Activated naive CD8-positive, alpha-beta T cell treated with anti-CD3 and anti-CD28 coated beads for 36 hours (primary cell): ENCODE data around the gene LIN37. TPM values are rescaled to one million over a fixed set of nuclear protein-coding genes. Genes with fewer than 3 reads are reported as not detected.
A peak's percentile ranks its signal among the peaks of the same experiment; 100 is the strongest.
"Not testable (repeated sequence)": the region's sequence is repeated elsewhere in the genome, so short reads cannot be mapped to it uniquely, and the experiment has no call there.

Experiments
- DNase-seq: peaks from one replicate; pipeline ENCODE4 v3.0.0; 2021
- H3K27ac Mint-ChIP-seq: one replicate; pipeline ENCODE4 v1.8.0; 2022; ENCODE audit warnings: mild to moderate bottlenecking, moderate library complexity, mixed read lengths
- H3K27me3 Mint-ChIP-seq: one replicate; pipeline ENCODE4 v1.8.0; 2022; ENCODE audit warnings: mild to moderate bottlenecking, mixed read lengths
- H3K36me3 Mint-ChIP-seq: one replicate; pipeline ENCODE4 v1.8.0; 2021; ENCODE audit warnings: mild to moderate bottlenecking, mixed read lengths
- H3K4me1 Mint-ChIP-seq: one replicate; pipeline ENCODE4 v1.8.0; 2021; ENCODE audit warnings: mixed read lengths
- H3K4me3 Mint-ChIP-seq: one replicate; pipeline ENCODE4 v1.8.0; 2022; ENCODE audit warnings: mild to moderate bottlenecking, moderate library complexity, mixed read lengths
- H3K9me3 Mint-ChIP-seq: one replicate; pipeline ENCODE4 v1.8.0; 2022; ENCODE audit warnings: mixed read lengths
- total RNA-seq, 2 experiments: library from RNA; stranded (reverse); gene quantifications; one replicate each; pipeline ENCODE4 v1.2.3, GENCODE V29; 2021

Gene LIN37
- total RNA-seq, 2 experiments from 2014 or later, result 5.1 to 7.0 TPM

DNA sequence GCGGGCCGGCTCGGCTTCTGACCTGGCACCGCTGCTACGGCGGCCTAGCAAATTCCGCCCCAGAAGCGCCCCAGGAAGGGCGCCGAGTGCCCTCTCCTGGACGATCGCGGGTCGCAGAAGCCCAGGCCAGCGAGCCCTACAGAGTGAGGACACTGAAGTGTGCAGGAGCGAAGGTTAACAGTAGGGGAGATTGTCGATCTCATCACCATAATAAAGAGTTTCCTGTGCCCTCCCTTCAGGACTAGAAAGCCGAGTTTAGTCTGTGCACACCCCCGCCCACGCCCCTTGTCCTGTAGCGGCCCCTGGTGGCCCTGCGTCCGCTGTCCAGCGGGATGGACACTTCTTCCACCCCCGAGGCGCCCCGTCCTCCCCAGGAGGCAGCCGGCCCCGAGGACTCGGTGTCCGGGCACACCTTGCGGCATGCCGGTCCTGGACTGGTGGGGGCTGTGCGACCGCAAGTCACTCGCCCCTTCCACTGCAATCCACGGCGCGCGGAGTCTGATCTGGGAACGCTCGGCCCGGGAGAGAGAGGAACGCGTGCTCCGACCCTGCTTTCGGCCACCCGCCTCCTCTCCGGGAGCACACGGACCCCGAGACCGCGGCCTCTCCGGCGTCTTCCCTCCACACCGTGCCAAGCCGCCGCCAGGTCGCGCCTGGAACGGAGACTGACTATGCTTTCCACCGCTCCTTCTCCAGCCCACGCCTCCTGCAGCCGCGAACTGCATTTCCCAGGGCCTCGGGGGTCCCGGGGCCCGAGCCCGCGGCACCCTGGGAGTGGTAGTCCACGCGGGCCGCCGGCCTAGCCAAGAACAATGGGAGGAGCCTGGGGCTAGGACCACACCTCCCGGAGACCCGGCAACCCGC, 31.3 kb upstream of the LIN37 start:
- Mint-ChIP-seq H3K4me1 (peaks cover 41% of the 10 kb centered on the region), H3K36me3 (peaks cover 67% of the 10 kb centered on the region), H3K4me3 (peak overlapping the region; percentile 93), H3K9me3 (no peaks in the 10 kb centered on the region), H3K27ac (peak overlapping the region; percentile 98), H3K27me3 (peaks cover 16% of the 10 kb centered on the region)
- peak; percentile 99 for DNase-seq

- Mint-ChIP-seq H3K36me3 (peaks cover 70% of the 10 kb centered on the region), H3K9me3 (no peaks in the 10 kb centered on the region), H3K27ac (peak within 1 kb of the TSS; percentile 98), H3K4me3 (peak within 1 kb of the TSS; percentile 93), H3K27me3 (peaks cover 16% of the 10 kb centered on the region), H3K4me1 (peaks cover 37% of the 10 kb centered on the region)
- no peak for DNase-seq
Observed at GRCh38 chr19:35717665-35718344, 30.6 kb upstream of the LIN37 start, which contains the start of gene KMT2B. TSS of gene KMT2B (plus strand) at chr19:35718003. CDS start at chr19:35718019, 16 bp downstream.

- Mint-ChIP-seq H3K4me1 (peaks cover 37% of the 10 kb centered on the region), H3K4me3 (peak overlapping the region; percentile 93), H3K27ac (peak overlapping the region; percentile 94), H3K9me3 (no peaks in the 10 kb centered on the region), H3K36me3 (peaks cover 72% of the 10 kb centered on the region), H3K27me3 (peaks cover 16% of the 10 kb centered on the region)
- DNase-seq, result peak; percentile 79
Observed at GRCh38 chr19:35718345-35719041, 29.9 kb upstream of the LIN37 start.

DNA sequence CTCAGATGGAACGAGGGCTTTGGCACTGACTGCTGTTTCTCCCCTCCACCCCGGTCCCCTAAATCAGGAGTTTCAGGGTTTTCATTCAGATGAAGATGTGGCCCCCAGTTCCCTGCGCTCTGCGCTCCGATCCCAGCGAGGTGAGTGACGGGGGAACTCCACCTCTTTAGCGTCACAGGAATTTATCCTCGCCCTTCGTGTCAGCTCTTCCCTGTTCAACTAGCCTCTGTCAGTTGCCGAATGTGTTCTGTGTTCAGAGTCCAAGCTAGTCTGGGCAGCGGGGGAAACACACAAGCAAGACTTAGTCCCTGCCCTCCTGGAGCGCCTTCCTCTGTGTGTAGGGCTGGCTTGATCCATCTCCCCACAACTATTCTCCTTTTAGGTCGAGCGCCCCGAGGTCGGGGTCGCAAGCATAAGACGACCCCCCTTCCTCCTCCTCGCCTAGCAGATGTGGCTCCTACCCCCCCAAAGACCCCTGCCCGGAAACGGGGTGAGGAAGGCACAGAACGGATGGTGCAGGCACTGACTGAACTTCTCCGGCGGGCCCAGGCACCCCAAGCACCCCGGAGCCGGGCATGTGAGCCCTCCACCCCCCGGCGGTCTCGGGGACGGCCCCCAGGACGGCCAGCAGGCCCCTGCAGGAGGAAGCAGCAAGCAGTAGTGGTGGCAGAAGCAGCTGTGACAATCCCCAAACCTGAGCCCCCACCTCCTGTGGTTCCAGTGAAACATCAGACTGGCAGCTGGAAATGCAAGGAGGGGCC, 28.8 kb upstream of the LIN37 start:
- no peak for DNase-seq
- peaks cover 16% of the 10 kb centered on the region for H3K27me3 Mint-ChIP-seq
- H3K4me1 Mint-ChIP-seq, result peaks cover 33% of the 10 kb centered on the region
- H3K9me3 Mint-ChIP-seq, result no peaks in the 10 kb centered on the region
- peak overlapping the region; percentile 93 for H3K4me3 Mint-ChIP-seq
- H3K36me3 Mint-ChIP-seq, result peaks cover 66% of the 10 kb centered on the region
- H3K27ac Mint-ChIP-seq, result peak overlapping the region; percentile 94

DNA sequence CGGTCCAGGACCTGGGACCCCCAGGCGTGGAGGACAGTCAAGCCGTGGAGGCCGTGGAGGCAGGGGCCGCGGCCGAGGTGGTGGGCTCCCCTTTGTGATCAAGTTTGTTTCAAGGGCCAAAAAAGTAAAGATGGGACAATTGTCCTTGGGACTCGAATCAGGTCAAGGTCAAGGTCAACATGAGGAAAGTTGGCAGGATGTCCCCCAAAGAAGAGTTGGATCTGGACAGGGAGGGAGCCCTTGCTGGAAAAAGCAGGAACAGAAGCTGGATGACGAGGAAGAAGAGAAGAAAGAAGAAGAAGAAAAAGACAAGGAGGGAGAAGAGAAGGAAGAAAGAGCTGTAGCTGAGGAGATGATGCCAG, 28.2 kb upstream of the LIN37 start:
- peak overlapping the region; percentile 74 for H3K27ac Mint-ChIP-seq
- no peak for DNase-seq
- peak overlapping the region; percentile 93 for H3K4me3 Mint-ChIP-seq
- H3K9me3 Mint-ChIP-seq, result no peaks in the 10 kb centered on the region
- peaks cover 61% of the 10 kb centered on the region for H3K36me3 Mint-ChIP-seq
- peaks cover 30% of the 10 kb centered on the region for H3K4me1 Mint-ChIP-seq
- H3K27me3 Mint-ChIP-seq, result peaks cover 16% of the 10 kb centered on the region

DNA sequence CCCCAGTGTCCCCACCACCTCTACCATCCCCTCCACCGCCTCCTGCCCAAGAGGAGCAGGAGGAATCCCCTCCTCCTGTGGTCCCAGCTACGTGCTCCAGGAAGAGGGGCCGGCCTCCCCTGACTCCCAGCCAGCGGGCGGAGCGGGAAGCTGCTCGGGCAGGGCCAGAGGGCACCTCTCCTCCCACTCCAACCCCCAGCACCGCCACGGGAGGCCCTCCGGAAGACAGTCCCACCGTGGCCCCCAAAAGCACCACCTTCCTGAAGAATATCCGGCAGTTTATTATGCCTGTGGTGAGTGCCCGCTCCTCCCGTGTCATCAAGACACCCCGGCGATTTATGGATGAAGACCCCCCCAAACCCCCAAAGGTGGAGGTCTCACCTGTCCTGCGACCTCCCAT, 27.7 kb upstream of the LIN37 start:
- peaks cover 29% of the 10 kb centered on the region for H3K4me1 Mint-ChIP-seq
- H3K27me3 Mint-ChIP-seq, result peaks cover 16% of the 10 kb centered on the region
- H3K9me3 Mint-ChIP-seq, result no peaks in the 10 kb centered on the region
- DNase-seq, result no peak
- H3K27ac Mint-ChIP-seq, result peak overlapping the region; percentile 72
- H3K4me3 Mint-ChIP-seq, result no peak overlapping the region
- H3K36me3 Mint-ChIP-seq, result peaks cover 59% of the 10 kb centered on the region

GRCh38 chr19:35721374-35721773, 27.0 kb upstream of the LIN37 start:
- Mint-ChIP-seq H3K27ac (peak overlapping the region; percentile 56), H3K36me3 (peaks cover 56% of the 10 kb centered on the region), H3K4me1 (peaks cover 27% of the 10 kb centered on the region), H3K27me3 (peaks cover 16% of the 10 kb centered on the region), H3K4me3 (peak overlapping the region; percentile 55), H3K9me3 (no peaks in the 10 kb centered on the region)
- no peak for DNase-seq

- peaks cover 23% of the 10 kb centered on the region for H3K4me1 Mint-ChIP-seq
- H3K27me3 Mint-ChIP-seq, result peaks cover 12% of the 10 kb centered on the region
- peaks cover 48% of the 10 kb centered on the region for H3K36me3 Mint-ChIP-seq
- H3K9me3 Mint-ChIP-seq, result no peaks in the 10 kb centered on the region
- no peak overlapping the region for H3K4me3 Mint-ChIP-seq
- DNase-seq, result no peak
- H3K27ac Mint-ChIP-seq, result no peak overlapping the region
Observed at GRCh38 chr19:35722461-35722860, 25.9 kb upstream of the LIN37 start.

DNA sequence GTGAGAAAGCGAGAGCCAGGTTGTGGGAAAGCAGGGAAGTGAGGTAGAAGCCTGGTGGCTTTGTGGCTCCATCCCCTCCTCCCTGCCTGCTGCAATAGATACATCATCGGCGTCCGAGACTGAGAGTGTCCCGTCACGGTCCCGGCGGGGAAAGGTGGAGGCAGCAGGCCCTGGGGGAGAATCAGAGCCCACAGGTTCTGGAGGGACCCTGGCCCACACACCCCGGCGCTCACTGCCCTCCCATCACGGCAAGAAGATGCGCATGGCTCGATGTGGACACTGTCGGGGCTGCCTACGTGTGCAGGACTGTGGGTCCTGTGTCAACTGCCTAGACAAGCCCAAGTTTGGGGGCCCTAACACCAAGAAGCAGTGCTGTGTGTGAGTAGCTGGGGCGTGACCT, 25.5 kb upstream of the LIN37 start:
- DNase-seq, result no peak
- H3K27me3 Mint-ChIP-seq, result peaks cover 12% of the 10 kb centered on the region
- H3K9me3 Mint-ChIP-seq, result no peaks in the 10 kb centered on the region
- no peak overlapping the region for H3K4me3 Mint-ChIP-seq
- H3K36me3 Mint-ChIP-seq, result peaks cover 48% of the 10 kb centered on the region
- no peak overlapping the region for H3K27ac Mint-ChIP-seq
- H3K4me1 Mint-ChIP-seq, result peaks cover 23% of the 10 kb centered on the region

- no peak for DNase-seq
- Mint-ChIP-seq H3K27me3 (peaks cover 7% of the 10 kb centered on the region), H3K36me3 (peaks cover 48% of the 10 kb centered on the region), H3K4me3 (no peak overlapping the region), H3K4me1 (peaks cover 21% of the 10 kb centered on the region), H3K9me3 (no peaks in the 10 kb centered on the region), H3K27ac (peak overlapping the region; percentile 51)
Observed at GRCh38 chr19:35723671-35724070, 24.7 kb upstream of the LIN37 start.

DNA sequence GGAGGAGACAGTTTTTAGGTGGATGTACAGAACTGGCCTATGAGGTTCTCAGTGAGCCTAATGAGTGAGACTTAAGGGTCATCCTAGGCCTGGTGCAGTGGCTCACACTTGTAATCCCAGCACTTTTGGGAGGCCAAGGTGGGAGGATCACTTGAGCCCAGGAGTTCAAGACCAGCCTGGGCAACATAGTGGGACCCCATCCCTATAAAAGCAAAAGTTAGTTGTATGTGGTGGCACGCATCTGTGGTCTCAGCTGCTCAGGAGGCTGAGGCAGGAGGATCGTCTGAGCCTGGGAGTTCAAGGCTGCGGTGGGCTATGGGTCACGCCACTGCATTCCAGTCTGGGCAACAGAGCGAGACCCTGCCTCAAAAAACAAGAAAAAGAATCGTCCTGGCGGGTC, 24.2 kb upstream of the LIN37 start:
- not testable (repeated sequence) for H3K27me3 Mint-ChIP-seq, DNase-seq, H3K4me3 Mint-ChIP-seq, H3K9me3 Mint-ChIP-seq
- H3K27ac Mint-ChIP-seq, result peak overlapping the region; percentile 51
- peaks cover 17% of the 10 kb centered on the region for H3K4me1 Mint-ChIP-seq
- peaks cover 47% of the 10 kb centered on the region for H3K36me3 Mint-ChIP-seq

DNA sequence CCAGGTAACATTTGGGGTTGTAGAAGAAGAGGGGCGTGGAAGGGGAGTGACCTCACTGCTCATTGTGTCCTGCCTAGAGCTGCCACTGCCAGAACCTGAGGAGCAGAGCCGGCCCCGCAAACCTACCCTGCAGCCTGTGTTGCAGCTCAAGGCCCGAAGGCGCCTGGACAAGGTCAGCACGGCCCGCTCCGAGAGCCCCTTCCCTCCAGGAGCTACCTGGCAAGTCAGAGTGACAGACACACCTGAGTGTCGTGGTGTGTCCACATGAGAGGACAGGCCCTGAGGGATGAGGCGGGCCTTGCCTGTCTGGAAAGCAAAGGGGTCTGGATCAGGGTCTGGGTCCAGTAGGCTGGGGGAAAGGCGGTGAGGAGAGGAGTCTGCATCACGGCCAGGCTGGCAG, 23.8 kb upstream of the LIN37 start:
- Mint-ChIP-seq H3K4me3 (no peak overlapping the region), H3K27me3 (no peaks in the 10 kb centered on the region), H3K36me3 (peaks cover 43% of the 10 kb centered on the region), H3K9me3 (no peaks in the 10 kb centered on the region), H3K4me1 (peaks cover 13% of the 10 kb centered on the region), H3K27ac (no peak overlapping the region)
- DNase-seq, result no peak

GRCh38 chr19:35725216-35725861, 23.0 kb upstream of the LIN37 start:
- H3K4me3 Mint-ChIP-seq, result no peak overlapping the region
- no peaks in the 10 kb centered on the region for H3K9me3 Mint-ChIP-seq
- peaks cover 41% of the 10 kb centered on the region for H3K36me3 Mint-ChIP-seq
- no peaks in the 10 kb centered on the region for H3K27me3 Mint-ChIP-seq
- H3K27ac Mint-ChIP-seq, result no peak overlapping the region
- DNase-seq, result no peak
- peaks cover 9% of the 10 kb centered on the region for H3K4me1 Mint-ChIP-seq
